Measurements from ENCODE around the gene SBF2. TPM values are rescaled to one million over a fixed set of nuclear protein-coding genes. Genes with fewer than 3 reads are reported as not detected.
A peak's percentile ranks its signal among the peaks of the same experiment; 100 is the strongest.

SBF2 gene
- total and polyA plus RNA-seq, 9 of the 15 experiments (the other 6 are each of a cell fraction or from before 2014, with no cell fraction given): 0.80 to 9.5 (median 5.0) TPM

DNA sequence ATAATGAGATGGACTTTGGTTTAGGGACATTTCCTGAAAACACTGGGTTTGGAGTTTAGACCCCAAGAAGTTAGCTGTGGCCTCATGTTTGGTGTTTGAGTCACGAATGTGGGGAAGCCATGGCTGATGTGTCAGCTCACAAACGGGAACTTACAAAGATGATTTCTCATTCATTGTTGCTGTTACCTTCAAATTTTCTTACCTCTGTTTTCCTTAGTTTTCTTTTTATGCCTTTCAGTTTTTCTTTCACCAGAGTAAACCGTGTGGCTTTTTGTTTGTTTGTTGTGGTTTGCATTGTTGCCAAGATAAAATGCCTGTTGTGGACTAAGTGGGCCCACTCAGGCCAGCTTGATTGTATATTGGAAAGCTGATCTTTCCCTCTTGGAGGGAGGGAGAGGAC is 541.0 kb downstream of the SBF2 start:
- DNase-seq (ENCODE audit: extremely low read depth in 1 of 4, low spot score in 3 of 4) (no peak), FAIRE-seq (peak; percentile 35), ATAC-seq (no peak)
- no peak overlapping the region for H3K4me3 ChIP-seq
- in situ Hi-C loops (cut with MboI) (loop anchor here (5.0 kb wide), 1 partner anchor 136 kb away; no protein-coding TSS in a partner anchor), intact Hi-C loops (cut with micrococcal nuclease) (loop anchor here (10.0 kb wide), 1 partner anchor 452 kb away; no protein-coding TSS in a partner anchor)
- ChIA-PET CTCF (ENCODE audit: low intra/inter-chr PET ratio) (no interaction called here), POLR2A (interaction anchor here (1.5 kb wide), 1 partner anchor 13 kb away, joined by 4 read pairs; no protein-coding TSS in a partner anchor)
- H3K9me3 ChIP-seq (replicated peaks; ENCODE audit: control insufficient read depth, insufficient read depth, low read depth, low read length): no peaks in the 10 kb centered on the region
- no peaks in the 10 kb centered on the region for H3K9me1 ChIP-seq (ENCODE audit: control insufficient read depth, insufficient read depth, low read length)
- H3K27ac ChIP-seq (ENCODE audit: extremely low read depth, low read depth, low read length): no peak overlapping the region
- H3K9ac ChIP-seq (ENCODE audit: insufficient read depth in 1 of 2, low read depth in 2 of 2, low read length in 2 of 2): no peak overlapping the region
- BruUV-seq (replicated peaks): no TSS peak
- no peaks in the 10 kb centered on the region for H4K20me1 ChIP-seq (replicated peaks; ENCODE audit: control insufficient read depth, insufficient read depth, low read length)
- TF ChIP-seq ZNF274 (IDR thresholded peaks at IDR 0.05; ENCODE audit: borderline replicate concordance, low read depth, low read length): no peak
- TF ChIP-seq FOSL1 (tag; conservative IDR thresholded peaks at IDR 0.05): peak; percentile 42; the same call in 1 of the 2 replicates
- H3K27me3 ChIP-seq (ENCODE audit: control insufficient read depth in 2 of 2, insufficient read depth in 2 of 2, low read length in 2 of 2): no peaks in the 10 kb centered on the region; a peak in 1 of 5 replicates
- WGBS (ENCODE audit: insufficient coverage, low coverage, missing lambda C conversion rate): 29% methylated on average over 3 of the region's 3 CpGs
- no peaks in the 10 kb centered on the region for H3K36me3 ChIP-seq (ENCODE audit: control insufficient read depth, insufficient read depth, low read length)
- no peak overlapping the region for H3K4me2 ChIP-seq (ENCODE audit: insufficient read depth, low read length)
- peaks cover 4 to 10% of the 10 kb centered on the region in 2 experiments for H3K4me1 ChIP-seq (replicated peaks in 1 of 2; ENCODE audit: control insufficient read depth in 2 of 2, insufficient read depth in 2 of 2, low read length in 2 of 2)
- no peaks in the 10 kb centered on the region for H3K79me2 ChIP-seq (ENCODE audit: control insufficient read depth, insufficient read depth, low read length)
- H2AFZ ChIP-seq (ENCODE audit: low read depth, low read length): no peak overlapping the region

DNA sequence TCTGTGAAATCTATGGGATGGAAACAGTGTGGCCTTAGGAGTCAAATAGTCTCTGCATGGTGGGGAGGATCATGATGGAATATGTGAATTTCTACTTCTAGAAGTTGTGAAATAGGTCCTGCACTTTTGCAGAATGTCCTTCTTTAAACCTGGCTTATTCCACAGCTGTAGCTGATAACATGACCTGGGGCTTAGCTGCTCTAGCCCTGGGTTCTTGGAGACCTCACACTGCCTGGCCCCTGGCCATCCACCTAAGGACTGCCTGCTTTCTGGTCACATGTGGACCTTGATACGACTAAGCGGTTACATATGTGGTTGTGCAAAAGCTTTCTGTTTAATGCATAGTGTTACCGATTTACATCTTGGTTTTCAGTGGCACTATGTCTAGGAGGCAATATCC is 541.9 kb downstream of the SBF2 start:
- 14% methylated on average over 3 of the region's 3 CpGs for WGBS (ENCODE audit: insufficient coverage, low coverage, missing lambda C conversion rate)
- Histone ChIP-seq H3K79me2 (ENCODE audit: control insufficient read depth, insufficient read depth, low read length) (no peaks in the 10 kb centered on the region), H3K4me1 (replicated peaks in 1 of 2; ENCODE audit: control insufficient read depth in 2 of 2, insufficient read depth in 2 of 2, low read length in 2 of 2) (peaks cover 0 to 4% of the 10 kb centered on the region in 2 experiments; a peak in 3 of 5 replicates), H3K4me3 (no peak overlapping the region), H3K27me3 (ENCODE audit: control insufficient read depth in 2 of 2, insufficient read depth in 2 of 2, low read length in 2 of 2) (no peaks in the 10 kb centered on the region; a peak in 1 of 5 replicates), H3K9me1 (ENCODE audit: control insufficient read depth, insufficient read depth, low read length) (no peaks in the 10 kb centered on the region), H4K20me1 (replicated peaks; ENCODE audit: control insufficient read depth, insufficient read depth, low read length) (no peaks in the 10 kb centered on the region), H3K36me3 (ENCODE audit: control insufficient read depth, insufficient read depth, low read length) (no peaks in the 10 kb centered on the region), H3K9me3 (replicated peaks; ENCODE audit: control insufficient read depth, insufficient read depth, low read depth, low read length) (no peaks in the 10 kb centered on the region), H2AFZ (ENCODE audit: low read depth, low read length) (no peak overlapping the region), H3K9ac (ENCODE audit: insufficient read depth in 1 of 2, low read depth in 2 of 2, low read length in 2 of 2) (no peak overlapping the region), H3K27ac (ENCODE audit: extremely low read depth, low read depth, low read length) (no peak overlapping the region), H3K4me2 (ENCODE audit: insufficient read depth, low read length) (no peak overlapping the region)
- ChIA-PET POLR2A (interaction anchor here (0.6 kb wide), 1 partner anchor 245 kb away, joined by 3 read pairs; no protein-coding TSS in a partner anchor), CTCF (ENCODE audit: low intra/inter-chr PET ratio) (no interaction called here)
- ATAC-seq: peak; percentile 58
- BruUV-seq (replicated peaks): no TSS peak
- in situ Hi-C loops (cut with MboI): loop anchor here (5.0 kb wide), 1 partner anchor 135 kb away; no protein-coding TSS in a partner anchor
- DNase-seq (ENCODE audit: extremely low read depth in 1 of 4, low spot score in 3 of 4): peak in 3 of 4 experiments; percentile 17 to 53 (median 21)
- intact Hi-C loops (cut with micrococcal nuclease): loop anchor here (10.0 kb wide), 1 partner anchor 453 kb away; no protein-coding TSS in a partner anchor
- peak; percentile 57 for FAIRE-seq
- TF ChIP-seq ZNF780A (CRISPR knock-in tag; IDR thresholded peaks at IDR 0.05): no peak
- no peak for TF ChIP-seq ZFPM2 (CRISPR knock-in tag; IDR thresholded peaks at IDR 0.05)
- no peak for TF ChIP-seq CEBPG (CRISPR knock-in tag; IDR thresholded peaks at IDR 0.05)
- TF ChIP-seq CEBPG (tag; conservative IDR thresholded peaks at IDR 0.05 in 1 of 2, IDR thresholded peaks at IDR 0.05 in 1 of 2): peak in 1 of 2 experiments; percentile 43; a peak in 1 of 4 replicates
- TF ChIP-seq ESRRA (IDR thresholded peaks at IDR 0.05; ENCODE audit: borderline replicate concordance, low read depth): no peak
- no peak for TF ChIP-seq FOXA3 (CRISPR knock-in tag; conservative IDR thresholded peaks at IDR 0.05 in 1 of 2, IDR thresholded peaks at IDR 0.05 in 1 of 2)
- no peak for TF ChIP-seq BRCA1 (IDR thresholded peaks at IDR 0.05)
- no peak for TF ChIP-seq BRCA1 (CRISPR knock-in tag; IDR thresholded peaks at IDR 0.05)
- 0 out of 2 replicates have a peak, but pooled peaks have one; percentile 10 for TF ChIP-seq USF2 (CRISPR knock-in tag; IDR thresholded peaks at IDR 0.05)
- TF ChIP-seq CEBPB (tag; IDR thresholded peaks at IDR 0.05): peak; percentile 79
- TF ChIP-seq DMBX1 (CRISPR knock-in tag; IDR thresholded peaks at IDR 0.05; ENCODE audit: borderline replicate concordance): no peak
- TF ChIP-seq CBFA2T3 (IDR thresholded peaks at IDR 0.05): peak; percentile 7; the same call in 1 of the 2 replicates
- TF ChIP-seq YY1 (IDR thresholded peaks at IDR 0.05; ENCODE audit: borderline replicate concordance in 1 of 3, control insufficient read depth in 1 of 3, extremely low read depth in 1 of 3, insufficient read depth in 3 of 3, insufficient read length in 1 of 3, insufficient replicate concordance in 2 of 3, low read depth in 1 of 3, low read length in 2 of 3): no peak
